Hypothalamus (tissue), 51 donors: ENCODE data around the gene SPRTN.
"Not testable (repeated sequence)": the region's sequence is repeated elsewhere in the genome, so short reads cannot be mapped to it uniquely, and the experiment has no call there.

Source experiments
- DNase-seq, 51 donors: peaks; one replicate each; lab custom pipeline; 2025; lab: John Stamatoyannopoulos, UW

The SPRTN gene

GRCh38 chr1:231335663-231336602, 2.2 kb upstream of the SPRTN start:
- DNase-seq = no peak

- DNase-seq = peak in 4 of 51 donors; percentile 38 to 70 (median 46)
Observed at GRCh38 chr1:231337043-231337471, 1.0 kb upstream of the SPRTN start.

- DNase-seq = peak; percentile 73 to 99 (median 92)
Observed at GRCh38 chr1:231337472-231338269, 422 bp upstream of the SPRTN start, which contains the start of gene EXOC8. Gene EXOC8 (minus strand): TSS chr1:231337852. CDS start chr1:231337745, 107 bp downstream.

- DNase-seq = no peak
Observed at GRCh38 chr1:231340328-231341013, 2.4 kb downstream of the SPRTN start.

- no peak for DNase-seq
Observed at GRCh38 chr1:231347961-231348360, 9.9 kb downstream of the SPRTN start.

GRCh38 chr1:231348442-231348841, 10.3 kb downstream of the SPRTN start:
- DNase-seq = no peak

- DNase-seq = not testable (repeated sequence)
Observed at GRCh38 chr1:231348856-231349255, 10.8 kb downstream of the SPRTN start.

GRCh38 chr1:231351816-231352215, 13.7 kb downstream of the SPRTN start:
- no peak for DNase-seq

GRCh38 chr1:231353086-231353485, 15.0 kb downstream of the SPRTN start:
- DNase-seq = no peak

GRCh38 chr1:231354330-231355020, 16.4 kb downstream of the SPRTN start:
- DNase-seq = no peak

GRCh38 chr1:231355171-231355570, 17.1 kb downstream of the SPRTN start:
- DNase-seq = no peak

GRCh38 chr1:231357187-231357772, 19.2 kb downstream of the SPRTN start:
- DNase-seq = no peak

- DNase-seq = peak in 12 of 51 donors; percentile 12 to 60 (median 22)
Observed at GRCh38 chr1:231357831-231358354, 19.8 kb downstream of the SPRTN start.

- DNase-seq = no peak
Observed at GRCh38 chr1:231359113-231359512, 21.0 kb downstream of the SPRTN start.

GRCh38 chr1:231362325-231362724, 24.2 kb downstream of the SPRTN start:
- no peak for DNase-seq

- DNase-seq = no peak
Observed at GRCh38 chr1:231363624-231364023, 25.5 kb downstream of the SPRTN start.

- DNase-seq = no peak
Observed at GRCh38 chr1:231364192-231364591, 26.1 kb downstream of the SPRTN start.

GRCh38 chr1:231369282-231369681, 31.2 kb downstream of the SPRTN start:
- peak in 15 of 51 donors; percentile 0 to 58 (median 12) for DNase-seq

- no peak for DNase-seq
Observed at GRCh38 chr1:231372501-231372900, 34.4 kb downstream of the SPRTN start.
